Cardiac muscle cell (in vitro differentiated cells and primary cell): ENCODE measurements around the gene SDC1. TPM values are rescaled to one million over a fixed set of nuclear protein-coding genes. Genes with fewer than 3 reads are reported as not detected.

Experiments
- DNase-seq, 2 donors: peaks; one replicate each; pipeline versions ENCODE4 v3.0.0 to v3.0.0-alpha.2; 2010 to 2017; ENCODE audit warnings: low read depth in 1 of 2, low spot score in 1 of 2
- H3K27ac ChIP-seq: fragments of 200-600 bp; sonication (generic); 2 replicates; pipeline ENCODE4 v1.5.1; 2016
- H3K27me3 ChIP-seq: fragments of 200-600 bp; sonication (generic); 2 replicates; pipeline ENCODE4 v1.6.0; 2016; ENCODE audit warnings: control low read depth
- H3K36me3 ChIP-seq: fragments of 200-600 bp; sonication (generic); 2 replicates; pipeline ENCODE4 v1.5.1; 2016; ENCODE audit warnings: control low read depth
- H3K4me1 ChIP-seq: fragments of 200-600 bp; sonication (generic); 2 replicates; pipeline ENCODE4 v1.8.1; 2017; ENCODE audit warnings: low read depth, mild to moderate bottlenecking, mixed run types
- H3K4me3 ChIP-seq: fragments of 200-600 bp; sonication (generic); 2 replicates; pipeline ENCODE4 v1.5.1; 2016; ENCODE audit warnings: mild to moderate bottlenecking
- H3K9me3 ChIP-seq: fragments of 200-600 bp; sonication (generic); 2 replicates; pipeline ENCODE4 v1.5.1; 2017; ENCODE audit warnings: low read depth, mild to moderate bottlenecking, control low read depth
- polyA plus RNA-seq: library from polyadenylated mRNA; unstranded; fragments of >200 nt; fragmentation: Nextera tagmentation; extraction: Ambion mirVana; gene quantifications from 2 replicates; pipeline ENCODE4 v1.2.1, GENCODE V29; 2016
- total RNA-seq: library from RNA; depleted of rRNA; stranded (reverse); fragments of >200 nt; gene quantifications from 2 replicates; pipeline ENCODE4 v1.2.3, GENCODE V29; 2016
- TF ChIP-seq, protein P1 (sequence below): IDR thresholded peaks from 2 replicates; pipeline ENCODE4 v1.5.1; 2012; ENCODE audit warnings: low read depth, mild to moderate bottlenecking, low read length

The SDC1 gene
- total and polyA plus RNA-seq, 2 experiments from 2014 or later: 13.3 to 14.0 TPM

DNA sequence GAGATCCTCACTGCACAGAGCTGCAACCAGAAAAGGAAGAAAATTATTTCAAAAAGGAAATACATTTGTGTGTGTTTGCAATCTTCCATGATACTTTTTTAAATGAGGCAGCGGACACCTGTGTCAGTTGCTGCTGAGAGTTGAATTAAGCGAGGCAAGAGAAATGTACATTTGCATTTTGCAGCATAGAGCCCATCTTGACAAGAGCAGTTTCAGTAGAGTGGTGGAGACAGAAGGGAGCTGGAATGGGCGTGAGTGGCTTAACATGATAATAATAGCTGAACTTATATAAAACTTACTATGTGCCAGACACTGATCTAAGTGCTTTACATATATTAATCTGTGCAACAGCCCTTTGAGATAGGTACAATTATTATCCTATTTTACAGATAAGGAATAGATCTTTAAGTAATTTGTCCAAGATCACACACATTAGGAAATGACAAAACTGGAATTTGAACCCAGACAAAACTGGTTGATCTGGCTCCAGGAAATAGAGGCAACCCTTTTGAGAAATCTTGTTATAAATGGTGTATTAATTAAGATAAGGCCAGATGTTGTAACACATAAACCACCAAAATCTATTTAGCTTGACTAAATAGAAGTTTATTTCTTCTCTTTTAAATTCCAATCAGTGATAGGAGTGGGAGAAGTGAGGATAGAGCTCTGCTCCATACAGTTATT lies 68.7 kb downstream of the SDC1 start:
- Histone ChIP-seq H3K36me3 (no peaks in the 10 kb centered on the region), H3K4me3 (no peak overlapping the region), H3K27ac (no peak overlapping the region), H3K27me3 (no peaks in the 10 kb centered on the region), H3K4me1 (peaks cover 5% of the 10 kb centered on the region), H3K9me3 (no peaks in the 10 kb centered on the region)
- DNase-seq: no peak
- TF ChIP-seq, protein P1, sequence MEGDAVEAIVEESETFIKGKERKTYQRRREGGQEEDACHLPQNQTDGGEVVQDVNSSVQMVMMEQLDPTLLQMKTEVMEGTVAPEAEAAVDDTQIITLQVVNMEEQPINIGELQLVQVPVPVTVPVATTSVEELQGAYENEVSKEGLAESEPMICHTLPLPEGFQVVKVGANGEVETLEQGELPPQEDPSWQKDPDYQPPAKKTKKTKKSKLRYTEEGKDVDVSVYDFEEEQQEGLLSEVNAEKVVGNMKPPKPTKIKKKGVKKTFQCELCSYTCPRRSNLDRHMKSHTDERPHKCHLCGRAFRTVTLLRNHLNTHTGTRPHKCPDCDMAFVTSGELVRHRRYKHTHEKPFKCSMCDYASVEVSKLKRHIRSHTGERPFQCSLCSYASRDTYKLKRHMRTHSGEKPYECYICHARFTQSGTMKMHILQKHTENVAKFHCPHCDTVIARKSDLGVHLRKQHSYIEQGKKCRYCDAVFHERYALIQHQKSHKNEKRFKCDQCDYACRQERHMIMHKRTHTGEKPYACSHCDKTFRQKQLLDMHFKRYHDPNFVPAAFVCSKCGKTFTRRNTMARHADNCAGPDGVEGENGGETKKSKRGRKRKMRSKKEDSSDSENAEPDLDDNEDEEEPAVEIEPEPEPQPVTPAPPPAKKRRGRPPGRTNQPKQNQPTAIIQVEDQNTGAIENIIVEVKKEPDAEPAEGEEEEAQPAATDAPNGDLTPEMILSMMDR: no peak

DNA sequence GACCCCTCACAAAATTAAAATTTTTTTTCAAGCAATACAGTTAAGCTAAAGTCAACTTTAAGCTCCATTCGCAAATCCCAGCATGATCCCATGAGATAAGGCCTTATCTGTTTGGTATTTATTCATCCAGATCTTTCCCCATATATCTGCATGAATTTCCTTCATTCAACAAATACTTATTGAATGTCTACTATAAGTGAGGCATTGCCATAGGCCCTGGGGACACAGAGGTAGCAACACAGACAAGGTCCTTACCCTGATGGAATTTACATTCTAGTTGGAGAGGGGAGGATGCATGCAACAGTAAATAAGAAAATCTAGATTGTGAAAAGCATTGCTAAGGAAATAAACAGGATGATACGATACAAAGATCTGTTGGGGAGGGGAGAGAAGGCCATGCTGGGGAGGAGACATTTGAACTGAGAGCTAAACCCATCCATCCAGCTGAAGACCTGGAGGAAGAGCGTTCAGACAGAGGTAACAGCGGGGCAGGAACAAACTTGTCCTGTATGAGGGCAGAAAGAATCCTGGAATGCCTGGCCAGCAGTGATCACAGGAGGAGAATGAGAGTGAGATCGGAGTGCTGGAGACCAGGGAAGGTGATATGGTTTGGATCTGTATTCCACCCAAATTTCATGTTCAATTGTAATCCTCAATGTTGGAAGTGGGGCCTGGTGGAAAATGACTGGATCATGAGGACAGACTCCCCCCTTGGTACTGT lies 71.6 kb downstream of the SDC1 start:
- DNase-seq: no peak
- Histone ChIP-seq H3K4me1 (peaks cover 21% of the 10 kb centered on the region), H3K27me3 (no peaks in the 10 kb centered on the region), H3K4me3 (no peak overlapping the region), H3K36me3 (no peaks in the 10 kb centered on the region), H3K9me3 (no peaks in the 10 kb centered on the region), H3K27ac (no peak overlapping the region)
- TF ChIP-seq, protein P1: no peak

DNA sequence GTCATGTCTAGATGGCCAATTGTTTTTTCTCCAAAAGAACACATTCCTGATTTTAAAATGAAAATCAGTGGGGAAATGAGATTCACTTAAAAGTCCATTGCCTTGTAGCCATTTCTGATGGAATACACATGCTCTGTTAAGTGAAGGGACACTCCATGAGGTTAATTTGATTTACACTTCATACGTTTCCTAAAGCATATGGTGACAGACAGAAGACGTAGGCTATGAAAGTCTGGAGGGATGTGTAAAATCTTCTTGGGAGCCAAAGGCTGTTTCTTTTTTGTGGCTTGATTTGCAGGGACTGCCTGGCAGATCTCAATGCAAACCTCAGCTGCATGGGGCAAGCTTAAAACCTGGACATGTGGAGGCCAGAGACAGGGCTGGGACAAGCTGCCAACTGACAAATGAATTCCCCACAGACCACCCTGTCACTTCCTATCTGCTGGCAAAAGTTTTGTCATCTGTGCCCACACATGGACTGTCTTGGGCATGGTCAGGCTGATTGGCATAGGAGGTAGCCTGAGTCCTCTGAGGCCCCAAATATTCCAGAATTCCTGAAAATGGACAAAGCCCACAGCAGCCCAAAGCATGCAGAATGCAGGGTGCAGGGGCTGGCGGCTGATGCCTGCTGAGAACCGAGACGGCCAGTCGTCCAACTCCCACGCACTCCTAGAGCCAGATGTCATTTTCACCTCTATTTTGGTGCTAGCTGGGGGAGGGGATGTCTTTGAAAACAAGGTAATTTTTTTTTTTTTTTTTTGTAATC lies 73.9 kb downstream of the SDC1 start:
- no peak overlapping the region for H3K4me3 ChIP-seq
- peaks cover 22% of the 10 kb centered on the region for H3K4me1 ChIP-seq
- H3K27me3 ChIP-seq: no peaks in the 10 kb centered on the region
- peak in 1 of 2 donors; percentile 32 for DNase-seq
- H3K27ac ChIP-seq: peak overlapping the region; percentile 6
- TF ChIP-seq, protein P1: no peak
- H3K9me3 ChIP-seq: no peaks in the 10 kb centered on the region
- H3K36me3 ChIP-seq: no peaks in the 10 kb centered on the region

Other genes with a start within 250 kb of the SDC1 start
- gene WDR35, start 235.0 kb downstream of the SDC1 start, total RNA-seq: 6.9 and 10.1 TPM in 2 replicates
- gene WDR35, start 235.0 kb downstream of the SDC1 start, polyA plus RNA-seq: 4.8 and 6.7 TPM in 2 replicates
- 1.3 and 3.8 TPM in 2 replicates for gene MATN3, start 212.5 kb downstream of the SDC1 start, total RNA-seq
- 4.8 and 10.3 TPM in 2 replicates for gene MATN3, start 212.5 kb downstream of the SDC1 start, polyA plus RNA-seq
- gene LAPTM4A, start 173.5 kb downstream of the SDC1 start, total RNA-seq: 114 and 119 TPM in 2 replicates
- gene LAPTM4A, start 173.5 kb downstream of the SDC1 start, polyA plus RNA-seq: 425 and 522 TPM in 2 replicates
- 27.3 and 35.8 TPM in 2 replicates for gene PUM2, start 125.7 kb upstream of the SDC1 start, total RNA-seq
- gene PUM2, start 125.7 kb upstream of the SDC1 start, polyA plus RNA-seq: 18.4 and 20.1 TPM in 2 replicates
- 82.7 and 92.1 TPM in 2 replicates for gene RHOB, start 221.9 kb upstream of the SDC1 start, total RNA-seq
- gene RHOB, start 221.9 kb upstream of the SDC1 start, polyA plus RNA-seq: 15.2 and 15.4 TPM in 2 replicates